T-helper 2 cell (primary cell): ENCODE results near the gene GRHPR.
A peak's percentile ranks its signal among the peaks of the same experiment; 100 is the strongest.
"Not testable (repeated sequence)": the region's sequence is repeated elsewhere in the genome, so short reads cannot be mapped to it uniquely, and the experiment has no call there.

ENCODE experiments used
- DNase-seq, 5 experiments: peaks; one replicate each; pipeline versions ENCODE4 v3.0.0 to v3.0.0-alpha.2; 2012 to 2022

GRHPR gene

DNA sequence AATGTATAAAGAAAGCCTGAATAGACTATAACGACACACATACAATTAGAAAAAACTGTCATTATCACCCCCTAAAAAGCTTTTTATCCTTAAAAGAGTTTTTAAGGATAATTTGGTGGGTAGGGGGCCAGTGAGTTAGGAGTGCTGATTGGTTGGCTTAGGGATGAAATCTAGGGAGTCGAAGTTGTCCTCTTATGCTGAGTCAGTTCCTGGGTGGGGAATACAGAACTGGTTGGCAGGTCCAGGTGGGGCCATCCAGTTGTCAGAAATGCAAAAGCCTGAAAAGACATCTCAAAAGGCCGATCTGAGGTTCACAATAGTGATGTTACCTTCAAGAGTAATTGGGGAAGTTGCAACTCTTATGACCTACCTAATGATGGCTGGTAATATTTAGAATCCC lies 29.1 kb downstream of the GRHPR start:
- DNase-seq: no peak

DNA sequence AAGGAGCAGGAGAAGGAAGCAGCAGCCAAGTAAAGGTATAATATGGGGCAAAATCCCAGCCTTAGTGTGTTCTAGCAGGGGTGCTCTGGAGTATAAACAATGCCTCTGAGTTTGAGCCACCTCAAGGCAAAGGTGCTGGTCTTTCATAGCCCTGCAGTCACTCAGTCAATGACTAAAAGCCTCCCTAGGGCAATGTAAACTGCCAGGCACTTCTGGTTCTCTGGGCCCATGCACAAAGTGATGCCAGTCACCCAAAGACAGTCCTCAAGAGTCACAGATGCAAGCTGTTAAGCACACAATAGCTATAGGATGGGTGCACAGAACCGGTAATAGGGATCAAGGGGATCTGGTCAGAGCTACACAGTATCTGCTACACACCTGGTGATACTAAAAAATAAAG lies 30.1 kb downstream of the GRHPR start:
- no peak for DNase-seq

DNA sequence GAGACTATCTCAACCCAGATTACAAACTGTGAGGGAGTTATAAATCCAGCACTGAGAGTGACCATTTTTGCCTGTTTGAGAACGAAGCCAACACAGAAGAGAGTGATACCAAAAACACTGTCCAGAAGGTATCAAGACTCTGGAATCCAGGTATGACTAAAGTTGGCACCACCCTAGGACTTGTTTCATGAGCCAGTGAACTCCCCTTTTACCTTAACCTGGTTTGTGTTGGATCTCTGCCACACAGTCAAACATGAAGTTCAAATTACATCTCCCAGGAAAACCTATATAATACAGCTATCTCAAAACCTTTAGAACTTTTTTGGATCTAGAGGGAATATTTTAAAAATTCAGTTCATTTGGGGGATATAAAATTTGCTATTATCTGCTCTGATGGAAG lies 31.3 kb downstream of the GRHPR start:
- DNase-seq: no peak

DNA sequence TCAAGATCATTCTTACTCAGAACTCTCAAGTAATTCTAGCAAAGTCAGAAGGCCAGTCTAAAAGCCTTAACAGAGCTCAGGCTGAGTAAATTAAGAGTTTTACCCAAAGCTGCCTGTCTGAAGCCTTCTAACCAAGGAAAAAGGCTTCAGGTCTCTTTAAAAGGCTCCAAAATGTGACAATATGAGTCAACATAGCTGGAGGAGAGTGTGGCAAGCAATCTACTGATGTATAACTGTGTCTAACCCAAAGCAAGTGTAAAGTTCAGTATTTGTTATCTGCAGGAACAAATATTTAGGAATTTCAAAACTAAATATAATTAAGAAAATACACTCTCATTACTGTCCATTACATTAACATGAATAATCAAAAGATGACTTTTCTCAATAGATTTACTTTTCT lies 31.7 kb downstream of the GRHPR start:
- DNase-seq: no peak

DNA sequence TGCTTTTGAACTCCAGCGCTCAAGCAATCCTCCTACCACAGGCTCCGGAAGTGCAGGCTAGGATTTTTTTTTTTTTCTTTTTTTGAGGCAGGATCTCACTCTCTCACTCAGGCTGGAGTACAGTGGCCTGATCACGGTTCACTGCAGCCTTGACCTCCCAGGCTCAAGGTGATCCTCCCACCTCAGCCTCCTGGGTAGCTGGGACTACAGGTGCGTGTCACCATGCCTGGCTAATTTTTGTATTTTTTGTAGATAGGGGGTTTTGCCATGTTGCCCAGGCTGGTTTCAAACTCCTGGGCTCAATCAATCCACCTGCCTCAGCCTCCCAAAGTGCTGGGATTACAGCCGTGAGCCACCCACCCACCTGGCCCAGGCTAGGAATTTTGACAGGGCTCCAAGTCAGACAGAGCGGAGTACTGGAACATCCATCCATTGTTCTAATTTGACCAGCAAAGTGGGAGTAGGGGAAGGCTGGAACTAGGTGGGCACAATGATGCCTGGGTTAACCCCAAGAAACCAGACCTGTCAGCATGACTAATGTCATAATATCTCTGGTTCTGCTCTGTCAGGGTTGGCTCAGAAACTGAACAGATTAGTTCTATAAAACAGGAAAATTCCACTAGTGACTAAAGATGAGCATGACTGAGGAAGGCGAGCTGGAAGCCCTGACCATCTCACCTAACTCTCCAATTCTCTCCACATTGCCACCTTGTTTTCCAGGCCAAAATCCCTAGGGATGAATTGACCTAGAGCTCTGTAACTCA lies 33.6 kb downstream of the GRHPR start:
- no peak for DNase-seq

DNA sequence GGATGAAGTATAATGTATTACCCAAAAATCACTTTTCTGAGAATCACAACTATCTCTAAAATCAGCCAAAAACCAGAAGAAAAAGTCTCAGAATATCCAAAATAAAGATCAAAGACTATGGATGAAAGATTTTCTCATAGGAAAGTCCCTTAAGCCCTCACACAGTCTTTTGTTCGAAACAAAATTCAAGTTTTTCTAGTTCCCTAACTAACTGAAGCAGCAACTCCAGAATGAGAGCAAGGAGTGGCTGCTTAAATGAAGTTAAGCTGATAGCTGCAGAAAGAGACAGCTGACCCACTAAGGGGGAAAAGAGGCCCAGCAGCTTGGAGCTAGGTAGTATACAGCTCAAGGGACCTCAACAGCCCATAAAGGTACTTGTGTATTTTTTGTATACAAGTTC lies 34.3 kb downstream of the GRHPR start:
- no peak for DNase-seq

DNA sequence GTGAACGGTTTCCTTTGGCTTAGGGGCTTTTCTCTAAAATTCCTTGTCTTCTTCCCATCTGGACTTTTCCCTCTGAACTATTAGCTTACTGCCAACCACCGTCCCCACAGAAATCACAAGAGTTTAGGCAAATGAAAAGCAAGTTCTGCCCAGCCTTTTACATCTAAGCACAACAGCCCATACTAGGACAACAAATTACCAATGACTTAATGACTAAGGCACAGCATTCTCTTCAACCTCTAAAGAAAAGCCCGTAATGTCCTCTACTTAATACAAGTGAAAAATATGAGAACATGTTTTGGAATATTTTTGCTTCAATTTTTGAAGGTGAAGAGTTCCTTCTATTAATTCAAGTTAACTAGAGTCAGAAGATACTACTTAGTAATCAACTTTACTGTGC lies 41.5 kb downstream of the GRHPR start:
- DNase-seq: no peak

DNA sequence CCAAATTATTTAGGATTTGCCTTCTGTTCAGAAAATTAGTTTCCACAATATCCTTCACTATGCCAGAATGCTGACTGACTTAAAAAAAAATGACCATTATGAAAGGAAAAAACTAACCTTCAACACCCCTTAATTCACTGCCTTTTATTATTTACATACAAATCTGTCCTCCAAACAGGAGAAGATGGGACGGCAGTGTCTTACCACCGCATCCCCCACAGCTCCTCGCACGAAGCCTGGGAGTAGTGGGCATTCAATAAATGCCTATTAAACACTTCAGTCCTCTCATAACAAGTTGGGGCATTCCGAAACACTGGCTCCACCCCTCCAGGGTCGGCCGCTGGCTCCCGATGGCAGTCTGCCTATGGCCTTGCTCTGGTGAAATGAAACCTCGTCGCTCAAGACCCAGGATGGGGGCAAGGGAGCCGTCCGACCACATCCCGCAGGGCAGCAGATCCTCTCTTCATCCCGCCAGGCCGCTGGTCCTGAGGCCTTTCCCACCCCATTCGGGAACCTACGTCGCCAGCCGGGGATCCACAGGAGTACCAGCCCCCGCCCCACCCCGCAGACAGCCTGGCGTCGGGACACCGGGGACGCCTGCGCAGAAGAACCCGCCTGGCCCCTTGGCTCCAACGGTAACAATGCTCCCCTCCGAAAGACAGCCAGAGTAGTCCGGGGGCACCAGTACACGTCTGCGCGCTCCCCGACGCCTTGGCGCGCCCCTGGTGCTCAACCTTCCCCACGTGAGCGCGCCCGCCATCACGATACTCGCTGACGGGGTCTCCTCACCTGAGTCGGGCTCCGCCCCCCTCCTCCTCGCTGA lies 42.1 kb downstream of the GRHPR start:
- DNase-seq: peak in 4 of 5 experiments; percentile 48 to 88 (median 78)

DNA sequence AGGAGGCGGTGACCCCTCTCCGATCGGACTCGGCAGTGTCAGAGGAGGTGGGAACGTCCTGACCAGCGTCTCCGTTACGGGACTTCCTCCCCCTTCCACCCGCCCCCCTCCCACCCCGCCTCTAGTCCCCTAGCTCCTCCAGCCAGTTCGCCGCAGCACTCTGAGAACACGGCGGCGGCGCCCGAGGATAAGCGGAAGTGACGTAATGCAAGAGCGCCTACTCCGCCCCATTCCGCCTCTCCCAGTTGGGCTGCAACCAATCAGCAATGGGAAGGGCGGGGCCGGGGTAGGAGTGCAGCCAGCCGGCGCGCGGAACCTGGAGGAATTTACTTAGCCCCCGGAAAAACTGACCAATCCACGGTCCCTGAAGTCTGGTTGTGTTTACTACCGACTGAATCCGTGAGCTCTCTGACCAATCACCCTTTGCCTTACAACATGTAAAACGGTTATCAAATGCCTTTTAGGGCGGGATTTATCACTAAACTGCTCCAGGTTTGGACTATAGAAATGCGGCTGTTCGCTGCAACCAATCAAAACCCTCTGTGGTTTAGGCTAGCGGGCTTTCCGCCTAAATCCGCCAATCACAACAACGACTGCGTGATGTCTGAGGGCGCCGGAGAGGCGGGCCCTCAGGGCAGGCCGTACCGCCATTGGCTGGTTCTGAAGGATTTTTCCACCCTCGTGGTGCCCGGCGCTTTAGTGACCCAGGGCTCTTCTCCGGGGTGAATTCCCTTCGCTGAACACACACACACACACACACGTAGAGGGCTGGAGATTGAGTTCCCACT lies 42.9 kb downstream of the GRHPR start, which contains the start of gene ZBTB5:
ZBTB5 (minus strand) TSS at position 202 of the 788 bp plus-strand sequence. CDS start 22,899 bp downstream, outside the sequence.
- peak; percentile 98 to 100 (median 99) for DNase-seq

DNA sequence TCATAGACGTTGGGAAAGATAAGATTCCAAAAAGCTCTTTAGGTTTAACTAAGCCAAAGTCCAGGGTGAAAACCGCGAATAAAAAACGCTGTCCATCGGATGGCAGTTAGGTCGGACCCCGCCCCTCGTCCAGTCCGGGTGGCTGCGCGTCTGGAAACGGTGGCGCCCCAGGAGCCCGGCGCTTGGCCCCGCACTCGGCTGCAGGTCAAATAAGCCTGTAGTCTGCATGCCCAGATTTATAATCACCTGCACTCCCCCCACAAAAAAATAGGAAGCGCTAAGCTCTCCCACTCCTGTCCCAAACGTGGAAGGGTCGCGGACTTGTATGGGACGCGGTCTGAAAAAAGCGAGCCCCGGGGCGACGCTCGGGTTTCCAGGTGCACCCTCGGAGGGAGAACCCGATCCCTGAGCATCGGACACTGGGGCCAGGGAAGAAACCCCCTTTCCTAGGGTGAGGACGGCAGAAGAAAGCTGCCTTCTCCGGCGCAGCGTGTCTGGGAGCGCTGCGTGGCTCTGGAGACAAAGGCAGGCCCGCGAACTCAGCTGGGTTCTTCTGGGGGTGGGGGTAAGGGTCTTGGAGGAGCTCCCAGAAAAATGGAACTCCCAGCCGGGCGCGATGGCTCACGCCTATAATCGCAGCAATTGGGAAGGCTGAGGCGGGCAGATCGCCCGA lies 43.7 kb downstream of the GRHPR start:
- DNase-seq: peak in 2 of 5 experiments; percentile 13 to 35

DNA sequence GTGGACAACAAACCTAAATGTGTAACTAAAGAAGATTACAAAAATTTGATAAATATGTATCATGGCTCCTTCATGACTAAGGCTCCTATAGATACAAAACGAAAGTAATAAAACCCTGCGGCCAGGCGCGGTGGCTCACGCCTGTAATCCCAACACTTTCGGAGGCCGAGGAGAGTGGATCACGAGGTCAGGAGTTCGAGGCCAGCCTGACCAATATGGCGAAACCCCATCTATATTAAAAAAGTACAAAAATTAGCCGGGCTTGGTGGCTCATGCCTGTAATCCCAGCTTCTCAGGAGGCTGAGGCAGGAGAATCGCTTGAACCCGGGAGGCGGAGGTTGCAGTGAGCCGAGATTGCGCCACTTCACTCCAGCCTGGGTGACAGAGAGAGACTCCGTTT lies 45.0 kb downstream of the GRHPR start:
- DNase-seq: not testable (repeated sequence)

DNA sequence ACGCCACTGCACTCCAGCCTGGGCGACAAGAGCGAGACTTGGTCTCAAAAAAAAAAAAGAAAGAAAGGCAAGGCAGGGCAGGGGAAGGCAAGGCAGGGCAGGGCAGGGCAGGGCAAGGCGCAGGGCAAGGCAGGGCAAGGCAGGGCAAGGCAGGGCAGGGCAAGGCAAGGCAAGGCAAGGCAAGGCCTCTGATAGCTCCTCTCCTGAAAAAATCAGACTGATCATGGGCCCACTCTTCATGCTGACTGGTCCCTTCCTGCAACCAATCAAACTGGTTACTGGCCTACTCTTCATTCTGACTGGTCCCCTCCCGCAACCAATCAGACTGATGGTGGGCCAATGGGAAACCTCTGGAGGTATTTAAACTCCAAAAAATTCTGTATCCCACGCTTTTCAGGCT lies 46.1 kb downstream of the GRHPR start:
- no peak for DNase-seq

DNA sequence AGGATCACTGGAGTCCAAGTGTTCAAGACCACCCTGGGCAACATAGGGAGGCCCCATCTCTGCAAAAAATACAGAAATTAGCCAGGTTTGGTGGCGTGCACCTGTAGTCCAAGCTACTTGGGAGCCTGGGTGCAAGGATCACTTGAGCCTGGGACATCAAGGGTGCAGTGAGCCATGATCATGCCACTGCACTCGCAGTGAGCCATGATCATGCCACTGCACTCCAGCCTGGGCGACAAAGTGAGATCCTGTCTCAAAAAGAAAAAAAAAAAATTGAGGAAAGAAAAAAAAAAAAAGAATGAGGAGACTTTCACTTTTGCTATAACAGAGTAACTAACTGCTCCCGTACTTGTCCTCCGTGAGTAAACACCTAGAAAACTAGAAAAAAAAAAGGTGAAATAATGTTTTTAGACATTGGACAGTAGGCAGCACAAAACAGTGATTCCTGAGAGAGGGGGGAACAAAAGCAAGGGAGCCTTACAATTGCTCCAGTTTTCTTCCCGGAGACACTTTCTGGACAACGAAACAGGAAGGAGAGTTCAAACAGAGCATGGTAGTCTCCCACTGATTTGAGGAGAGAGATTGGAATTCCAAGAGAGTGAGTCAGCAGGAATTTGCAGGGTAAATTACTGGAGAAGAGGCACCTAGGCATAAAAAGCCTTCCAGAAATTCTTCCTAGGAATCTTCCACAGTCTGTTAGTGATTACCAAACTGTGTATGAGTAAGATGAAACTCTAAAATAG lies 49.6 kb downstream of the GRHPR start:
- DNase-seq: no peak

DNA sequence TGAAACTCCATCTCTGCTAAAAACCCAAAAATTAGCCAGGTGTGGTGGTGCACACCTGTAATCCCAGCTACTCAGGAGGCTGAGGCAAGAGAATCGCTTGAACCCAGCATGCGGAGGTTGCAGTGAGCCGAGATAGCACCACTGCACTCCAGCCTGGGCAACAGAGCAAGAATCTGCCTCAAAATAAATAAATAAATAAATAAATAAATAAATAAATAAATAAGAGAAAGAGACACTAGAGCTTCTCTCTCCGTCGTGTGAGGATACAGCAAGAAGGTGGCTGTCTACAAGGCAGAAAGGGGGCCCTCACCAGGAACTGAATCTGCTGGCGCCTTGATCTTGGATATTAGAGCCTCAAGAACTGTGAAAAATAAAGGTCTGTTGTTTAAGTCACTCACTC lies 51.5 kb downstream of the GRHPR start:
- not testable (repeated sequence) for DNase-seq

DNA sequence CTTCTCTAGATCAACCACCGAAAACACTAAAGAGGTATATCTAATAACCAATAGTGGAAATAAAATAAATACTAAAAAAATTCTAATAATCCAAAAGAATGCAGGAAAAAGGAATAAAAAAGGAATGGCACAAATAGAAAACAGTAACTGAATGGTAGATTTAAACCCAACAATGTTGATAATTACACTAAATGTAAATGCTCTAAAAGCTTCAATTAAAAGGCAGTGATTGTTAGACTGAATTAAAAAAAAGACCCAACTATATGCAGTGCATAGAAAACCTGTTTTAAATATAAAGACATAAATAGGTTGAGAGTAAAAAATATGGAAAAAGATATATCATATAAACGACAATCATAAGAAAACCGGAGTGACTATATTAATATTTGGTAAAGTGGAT lies 51.9 kb downstream of the GRHPR start:
- DNase-seq: no peak

DNA sequence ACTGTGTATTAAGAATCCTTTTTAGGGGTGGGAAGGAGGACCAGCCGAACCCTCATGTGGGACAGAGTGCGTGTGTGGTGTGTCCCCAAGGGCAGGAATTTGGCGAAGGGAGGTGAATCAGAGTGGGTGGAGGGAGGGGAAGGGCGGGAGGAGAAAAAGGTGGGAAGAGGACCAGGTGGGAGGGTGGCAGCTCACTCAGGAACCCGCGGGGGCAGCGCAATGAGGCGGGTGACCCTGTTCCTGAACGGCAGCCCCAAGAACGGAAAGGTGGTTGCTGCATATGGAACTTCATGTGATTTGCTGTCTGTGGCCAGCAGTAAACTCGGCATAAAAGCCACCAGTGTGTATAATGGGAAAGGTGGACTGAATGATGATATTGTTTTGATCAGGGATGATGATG lies 54.4 kb downstream of the GRHPR start:
- no peak for DNase-seq

DNA sequence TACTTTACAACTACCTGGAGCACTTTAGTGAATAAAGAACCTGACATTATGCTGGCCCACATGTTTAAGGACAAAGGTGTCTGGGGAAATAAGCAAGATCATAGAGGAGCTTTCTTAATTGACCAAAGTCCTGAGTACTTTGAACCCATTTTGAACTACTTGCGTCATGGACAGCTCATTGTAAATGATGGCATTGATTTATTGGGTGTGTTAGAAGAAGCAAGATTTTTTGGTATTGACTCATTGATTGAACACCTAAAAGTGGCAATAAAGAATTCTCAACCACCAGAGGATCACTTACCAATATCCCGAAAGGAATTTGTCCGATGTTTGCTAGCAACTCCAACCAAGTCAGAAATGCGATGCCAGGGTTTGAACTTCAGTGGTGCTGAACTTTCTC lies 54.9 kb downstream of the GRHPR start:
- not testable (repeated sequence) for DNase-seq

DNA sequence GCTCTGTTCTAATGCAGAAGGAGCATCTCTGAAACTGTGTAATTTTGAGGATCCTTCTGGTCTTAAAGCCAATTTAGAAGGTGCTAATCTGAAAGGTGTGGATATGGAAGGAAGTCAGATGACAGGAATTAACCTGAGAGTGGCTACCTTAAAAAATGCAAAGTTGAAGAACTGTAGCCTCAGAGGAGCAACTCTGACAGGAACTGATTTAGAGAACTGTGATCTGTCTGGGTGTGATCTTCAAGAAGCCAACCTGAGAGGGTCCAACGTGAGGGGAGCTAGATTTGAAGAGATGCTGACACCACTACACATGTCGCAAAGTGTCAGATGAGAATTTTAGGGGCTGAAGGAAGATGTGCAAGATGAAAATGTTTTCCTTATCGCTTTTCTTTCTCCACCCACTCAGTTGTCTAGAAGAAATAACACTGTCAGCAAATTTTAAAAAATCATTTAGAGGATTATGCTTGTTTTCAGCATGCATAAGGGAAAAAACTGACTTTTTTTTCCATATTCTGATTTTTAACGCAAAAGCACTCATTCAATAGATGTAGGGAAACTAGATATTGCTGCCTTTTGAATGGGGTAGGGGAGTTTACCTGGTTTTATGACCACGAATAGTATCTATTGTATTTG lies 55.6 kb downstream of the GRHPR start:
- DNase-seq: not testable (repeated sequence)

DNA sequence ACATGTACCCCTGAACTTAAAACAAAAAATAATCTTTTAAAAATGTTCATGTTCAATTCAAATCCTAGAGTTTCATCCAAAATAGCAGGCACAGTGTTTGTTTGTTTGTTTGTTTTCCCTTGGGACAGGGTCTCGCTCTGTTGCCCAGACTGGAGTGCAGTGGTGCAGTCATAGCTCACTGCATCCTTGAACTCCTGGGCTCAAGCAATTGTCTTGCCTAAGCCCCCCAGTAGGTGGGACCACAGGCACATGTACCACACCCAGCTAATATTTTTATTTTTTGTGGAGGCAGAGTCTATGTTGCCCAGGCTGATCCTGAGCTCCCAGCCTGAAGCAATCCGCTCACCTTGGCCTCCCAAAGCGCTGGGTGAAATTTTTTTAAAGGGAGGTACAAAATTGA lies 58.3 kb downstream of the GRHPR start:
- no peak for DNase-seq

DNA sequence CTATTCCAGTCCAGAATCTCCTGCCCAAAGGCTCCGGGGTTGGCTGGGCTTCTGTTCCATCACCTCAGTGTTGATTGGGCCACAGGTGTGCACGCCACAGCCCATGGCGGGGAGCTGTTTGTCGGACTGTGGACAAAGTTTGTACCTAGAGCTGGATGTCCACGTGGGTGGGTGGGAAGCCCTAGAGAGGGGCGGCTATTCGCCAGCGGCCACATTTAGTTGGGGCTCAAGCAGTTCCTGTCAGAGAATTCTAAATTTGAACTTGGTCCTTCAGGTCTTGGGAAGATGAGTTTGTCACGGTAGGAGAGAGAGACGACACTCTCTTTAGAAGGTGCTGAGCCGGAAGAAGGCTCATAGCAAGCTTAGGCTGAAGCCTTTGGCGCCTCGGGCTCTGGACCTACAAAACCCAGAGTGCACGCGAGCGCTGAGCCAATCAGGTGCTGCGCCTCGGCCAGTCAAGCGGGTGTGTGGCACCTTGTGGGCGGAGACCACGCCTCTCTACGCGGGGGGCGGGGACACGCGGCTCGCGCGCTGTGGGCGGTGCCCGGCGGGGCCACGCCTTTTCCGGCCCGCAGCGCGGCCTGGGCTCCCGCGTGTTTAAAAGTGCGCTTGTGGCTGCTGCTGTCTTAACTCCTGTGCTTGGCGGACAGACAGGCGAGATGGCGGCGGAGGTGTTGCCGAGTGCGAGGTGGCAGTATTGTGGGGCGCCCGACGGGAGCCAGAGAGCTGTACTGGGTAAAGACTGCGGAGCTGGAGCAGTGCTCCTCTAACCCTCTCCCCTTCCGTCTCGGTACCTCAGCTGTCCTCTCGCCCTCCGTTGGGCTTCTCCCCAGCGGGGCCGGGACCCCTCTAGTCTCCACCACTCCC lies 63.1 kb downstream of the GRHPR start, which contains the start of gene POLR1E:
POLR1E (plus strand) TSS at position 560 of the 867 bp plus-strand sequence; CDS start at position 660, 100 bp downstream.
- peak; percentile 93 to 97 (median 94) for DNase-seq
